BJ (cell line): Measurements from ENCODE around the gene TMEFF1. TPM values are rescaled to one million over a fixed set of nuclear protein-coding genes. Genes with fewer than 3 reads are reported as not detected.

Experiments used
- CTCF ChIA-PET: fragments of 350-600 bp; formaldehyde crosslinking; extraction: SDS; loops from one replicate; lab custom pipeline; 2021; ENCODE audit warnings: antibody characterized with exemption, inconsistent platforms; lab: Yijun Ruan, JAX
- POLR2A ChIA-PET: fragments of 300-600 bp; sonication (Branson Sonifier 250); formaldehyde crosslinking; extraction: SDS; loops from one replicate; lab custom pipeline; 2021; ENCODE audit warnings: antibody characterized with exemption; lab: Charles Lee
- DNase-seq: peaks from one replicate; pipeline ENCODE4 v3.0.0-alpha.2; 2011; ENCODE audit warnings: low read depth
- H3K27me3 ChIP-seq: 2 replicates; pipeline ENCODE4 v1.6.0; 2011; ENCODE audit warnings: low read length; ENCODE audit not compliant: control insufficient read depth, insufficient read depth
- H3K36me3 ChIP-seq: 2 replicates; pipeline ENCODE4 v1.5.1; 2011; ENCODE audit warnings: low read length; ENCODE audit not compliant: control insufficient read depth, insufficient read depth
- H3K4me3 ChIP-seq: 2 replicates; pipeline ENCODE4 v1.5.1; 2011; ENCODE audit warnings: low read depth, mild to moderate bottlenecking, control low read depth, low read length
- CTCF ChIP-seq: IDR thresholded peaks from 2 replicates; pipeline ENCODE4 v1.5.1; 2011; ENCODE audit warnings: low read depth, mild to moderate bottlenecking, control low read depth, inconsistent platforms, low read length, moderate library complexity; ENCODE audit not compliant: insufficient read depth
- polyA minus RNA-seq: library from RNA; depleted of rRNA, polyadenylated mRNA; stranded (reverse); fragments of >200 nt; gene quantifications from 2 replicates; pipeline ENCODE4 v1.2.3, GENCODE V29; 2011; rRNA and poly(A)+ RNA removed
- polyA plus RNA-seq: library from polyadenylated mRNA; depleted of rRNA; stranded (reverse); fragments of >200 nt; gene quantifications from 2 replicates; pipeline ENCODE4 v1.2.3, GENCODE V29; 2011; rRNA removed

The TMEFF1 gene, protein sequence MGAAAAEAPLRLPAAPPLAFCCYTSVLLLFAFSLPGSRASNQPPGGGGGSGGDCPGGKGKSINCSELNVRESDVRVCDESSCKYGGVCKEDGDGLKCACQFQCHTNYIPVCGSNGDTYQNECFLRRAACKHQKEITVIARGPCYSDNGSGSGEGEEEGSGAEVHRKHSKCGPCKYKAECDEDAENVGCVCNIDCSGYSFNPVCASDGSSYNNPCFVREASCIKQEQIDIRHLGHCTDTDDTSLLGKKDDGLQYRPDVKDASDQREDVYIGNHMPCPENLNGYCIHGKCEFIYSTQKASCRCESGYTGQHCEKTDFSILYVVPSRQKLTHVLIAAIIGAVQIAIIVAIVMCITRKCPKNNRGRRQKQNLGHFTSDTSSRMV
- polyA plus RNA-seq = 0.10 and 0.28 TPM in 2 replicates
- 0.10 TPM in 1 of 2 replicates, not detected in the other for polyA minus RNA-seq

GRCh38 chr9:100472788-100473275 lies at the start of gene TMEFF1:
Gene TMEFF1, plus strand, starts transcription at chr9:100473149. Its CDS starts 396 bp downstream, at chr9:100473545.
- DNase-seq = no peak
- 0 out of 2 replicates have a peak, but pooled peaks have one; percentile 22 for TF ChIP-seq CTCF
- Histone ChIP-seq H3K27me3 (no peaks in the 10 kb centered on the region), H3K4me3 (peak within 1 kb of the TSS; percentile 76), H3K36me3 (no peaks in the 10 kb centered on the region)
- CTCF ChIA-PET = interaction anchor here (0.6 to 1.3 kb wide), 2 partner anchors 16 to 1279 kb away, joined by 3 read pairs; no protein-coding TSS in a partner anchor
- POLR2A ChIA-PET = no interaction called here

GRCh38 chr9:100425758-100426157 lies 47.2 kb upstream of the TMEFF1 start:
- Histone ChIP-seq H3K4me3 (no peak overlapping the region; the same call in 1 of the 2 replicates), H3K36me3 (no peaks in the 10 kb centered on the region), H3K27me3 (no peaks in the 10 kb centered on the region)
- no peak for TF ChIP-seq CTCF
- CTCF ChIA-PET = interaction anchor here (0.9 to 2.4 kb wide), 6 partner anchors 12 to 173 kb away, joined by 3 to 14 read pairs (median 3); no protein-coding TSS in a partner anchor
- no peak for DNase-seq
- POLR2A ChIA-PET = interaction anchor here (0.6 kb wide), 1 partner anchor 18 kb away, joined by 3 read pairs; no protein-coding TSS in a partner anchor

GRCh38 chr9:100426189-100426529 lies 46.8 kb upstream of the TMEFF1 start:
- no peaks in the 10 kb centered on the region for H3K27me3 ChIP-seq
- TF ChIP-seq CTCF = no peak
- peak overlapping the region; percentile 67 for H3K4me3 ChIP-seq
- no peaks in the 10 kb centered on the region for H3K36me3 ChIP-seq
- DNase-seq = no peak
- POLR2A ChIA-PET = interaction anchor here (0.6 kb wide), 1 partner anchor 17 kb away, joined by 3 read pairs; no protein-coding TSS in a partner anchor
- CTCF ChIA-PET = interaction anchor here (0.6 to 2.4 kb wide), 7 partner anchors 11 to 1241 kb away, joined by 3 to 14 read pairs (median 3); no protein-coding TSS in a partner anchor

DNA sequence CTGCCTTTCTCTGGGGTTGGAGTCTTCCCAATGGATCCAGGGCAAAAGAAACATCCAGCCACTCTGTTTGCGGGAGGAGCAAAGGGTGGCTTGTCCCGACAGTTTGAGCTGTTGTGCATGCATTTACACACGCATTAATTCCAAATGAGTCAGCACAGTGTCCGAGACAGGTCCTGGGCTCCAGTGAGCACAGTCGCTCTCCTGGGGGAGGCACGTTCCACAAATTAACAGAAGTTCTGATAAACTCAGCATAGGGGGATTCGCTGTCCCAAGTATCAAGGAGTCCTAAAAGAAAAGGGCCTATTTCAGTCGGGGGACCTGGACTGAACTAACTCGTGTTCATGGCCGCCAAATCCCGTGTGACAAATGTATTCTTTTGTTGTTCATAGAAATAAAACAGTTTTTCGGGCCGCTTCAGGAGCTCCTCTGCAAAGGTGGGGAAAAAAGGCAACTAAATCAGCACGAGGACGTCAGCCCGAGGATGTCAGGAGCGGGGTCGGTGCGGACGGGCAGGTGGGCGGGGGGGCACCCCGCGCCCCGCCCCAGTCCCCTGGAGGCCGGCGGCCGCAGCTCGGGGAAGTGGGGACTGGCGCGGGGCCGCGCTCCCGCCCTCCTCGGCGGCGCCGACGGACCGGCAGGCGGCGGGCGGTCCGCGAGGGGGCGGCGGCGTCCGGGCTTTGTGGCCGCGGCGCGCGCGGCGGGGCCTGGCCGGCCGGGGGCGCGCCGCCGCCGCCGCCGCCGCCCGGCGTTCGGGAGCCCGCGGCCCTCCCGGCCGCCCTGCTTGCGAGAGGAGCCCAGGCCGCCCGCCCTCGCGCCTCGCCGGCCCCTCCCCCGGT lies 46.2 kb upstream of the TMEFF1 start, which contains the start of gene MSANTD3:
TSS of gene MSANTD3 (plus strand) at position 614 of the 836 bp plus-strand sequence. CDS start 14,796 bp downstream, outside the sequence.
- Histone ChIP-seq H3K27me3 (no peaks in the 10 kb centered on the region), H3K4me3 (peak within 1 kb of the TSS; percentile 67)

More for the DNA sequence above, 46.2 kb upstream of the TMEFF1 start, which contains the start of gene MSANTD3:
- TF ChIP-seq CTCF = no peak
- ChIA-PET POLR2A (no interaction called here), CTCF (interaction anchor here (0.6 to 2.4 kb wide), 8 partner anchors 11 to 1242 kb away, joined by 3 to 14 read pairs (median 3); no protein-coding TSS in a partner anchor)
- no peaks in the 10 kb centered on the region for H3K36me3 ChIP-seq
- no peak for DNase-seq
